Colonic mucosa (tissue), 4 donors: ENCODE data around the gene PNLIPRP2. TPM values are rescaled to one million over a fixed set of nuclear protein-coding genes. Genes with fewer than 3 reads are reported as not detected.

Experiments used
- DNase-seq: peaks from one replicate; pipeline ENCODE4 v3.0.0-alpha.2; 2020
- H3K27ac ChIP-seq: fragments of 200-600 bp; one replicate; pipeline ENCODE4 v1.8.0; 2021
- H3K27me3 ChIP-seq: fragments of 200-600 bp; one replicate; pipeline ENCODE4 v1.8.0; 2021
- H3K36me3 ChIP-seq: fragments of 200-600 bp; one replicate; pipeline ENCODE4 v1.8.0; 2021
- H3K4me1 ChIP-seq: fragments of 200-600 bp; one replicate; pipeline ENCODE4 v1.8.0; 2021; ENCODE audit warnings: mild to moderate bottlenecking
- H3K4me3 ChIP-seq: fragments of 200-600 bp; one replicate; pipeline ENCODE4 v1.8.0; 2021
- H3K9ac ChIP-seq, 2 donors: one replicate each; pipeline ENCODE4 v1.7.0; 2013; ENCODE audit warnings: control low read depth in 2 of 2, low read depth in 2 of 2, low read length in 2 of 2
- H3K9me3 ChIP-seq: fragments of 200-600 bp; one replicate; pipeline ENCODE4 v1.8.0; 2021
- intact Hi-C: fragments of 100-400 bp; cut with DNase I; formaldehyde crosslinking; loops from one replicate; pipeline ENCODE4 v1.14.1; 2022
- total RNA-seq, 2 donors: library from RNA; stranded (reverse); fragmentation: NEBNext Ultra II Directional in 1 of 2; extraction: Animal tissue kit (Norgen Biotek cat#: 25700) in 1 of 2; gene quantifications; one replicate each; pipeline ENCODE4 v1.2.1, GENCODE V29; 2021
- TF ChIP-seq, protein P1 (sequence below): fragments of 200-600 bp; IDR thresholded peaks from one replicate; pipeline ENCODE4 v1.8.0; 2022; ENCODE audit warnings: antibody characterized with exemption, mild to moderate bottlenecking
- donor health status: healthy.
- donor health status: DM: no; HTN: no; CAD: no.
- donor health status: DM: no; HTN: no; CAD: no.

The PNLIPRP2 gene
- total RNA-seq, 2 donors from 2014 or later, result 5.0 to 9.1 TPM

DNA sequence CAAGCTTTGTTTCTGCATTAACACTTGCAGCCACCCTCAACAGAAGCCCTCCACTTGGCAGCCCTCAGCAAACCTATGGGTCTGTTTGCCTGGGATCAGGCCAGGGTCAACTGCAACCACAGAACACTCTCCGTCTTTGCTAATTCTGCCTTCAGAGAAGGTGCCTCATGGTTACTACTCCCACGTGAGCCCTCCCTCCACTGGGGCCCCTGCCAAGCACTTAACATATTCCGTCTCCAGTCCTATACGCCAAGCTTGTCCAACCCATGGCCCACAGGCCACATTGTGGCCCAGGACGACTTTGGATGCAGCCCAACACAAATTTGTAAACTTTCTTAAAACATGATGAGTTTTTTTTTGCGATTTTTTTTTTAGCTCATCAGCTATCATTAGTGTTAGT is 66.9 kb downstream of the PNLIPRP2 start:
- H3K9me3 ChIP-seq, result no peaks in the 10 kb centered on the region
- H3K27me3 ChIP-seq, result no peaks in the 10 kb centered on the region
- DNase-seq, result no peak
- no peak overlapping the region for H3K4me3 ChIP-seq
- TF ChIP-seq, protein P1, sequence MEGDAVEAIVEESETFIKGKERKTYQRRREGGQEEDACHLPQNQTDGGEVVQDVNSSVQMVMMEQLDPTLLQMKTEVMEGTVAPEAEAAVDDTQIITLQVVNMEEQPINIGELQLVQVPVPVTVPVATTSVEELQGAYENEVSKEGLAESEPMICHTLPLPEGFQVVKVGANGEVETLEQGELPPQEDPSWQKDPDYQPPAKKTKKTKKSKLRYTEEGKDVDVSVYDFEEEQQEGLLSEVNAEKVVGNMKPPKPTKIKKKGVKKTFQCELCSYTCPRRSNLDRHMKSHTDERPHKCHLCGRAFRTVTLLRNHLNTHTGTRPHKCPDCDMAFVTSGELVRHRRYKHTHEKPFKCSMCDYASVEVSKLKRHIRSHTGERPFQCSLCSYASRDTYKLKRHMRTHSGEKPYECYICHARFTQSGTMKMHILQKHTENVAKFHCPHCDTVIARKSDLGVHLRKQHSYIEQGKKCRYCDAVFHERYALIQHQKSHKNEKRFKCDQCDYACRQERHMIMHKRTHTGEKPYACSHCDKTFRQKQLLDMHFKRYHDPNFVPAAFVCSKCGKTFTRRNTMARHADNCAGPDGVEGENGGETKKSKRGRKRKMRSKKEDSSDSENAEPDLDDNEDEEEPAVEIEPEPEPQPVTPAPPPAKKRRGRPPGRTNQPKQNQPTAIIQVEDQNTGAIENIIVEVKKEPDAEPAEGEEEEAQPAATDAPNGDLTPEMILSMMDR, result no peak
- no peaks in the 10 kb centered on the region for H3K4me1 ChIP-seq
- intact Hi-C loops, result no loop called here
- H3K27ac ChIP-seq, result no peak overlapping the region
- no peaks in the 10 kb centered on the region for H3K36me3 ChIP-seq
- H3K9ac ChIP-seq, result no peak overlapping the region

GRCh38 chr10:116688241-116688711 is 67.5 kb downstream of the PNLIPRP2 start:
- no peaks in the 10 kb centered on the region for H3K27me3 ChIP-seq
- H3K4me3 ChIP-seq, result no peak overlapping the region
- TF ChIP-seq, protein P1, result no peak
- H3K9me3 ChIP-seq, result no peaks in the 10 kb centered on the region
- intact Hi-C loops, result no loop called here
- no peak for DNase-seq
- no peak overlapping the region for H3K9ac ChIP-seq
- H3K36me3 ChIP-seq, result no peaks in the 10 kb centered on the region
- no peak overlapping the region for H3K27ac ChIP-seq
- H3K4me1 ChIP-seq, result no peaks in the 10 kb centered on the region

DNA sequence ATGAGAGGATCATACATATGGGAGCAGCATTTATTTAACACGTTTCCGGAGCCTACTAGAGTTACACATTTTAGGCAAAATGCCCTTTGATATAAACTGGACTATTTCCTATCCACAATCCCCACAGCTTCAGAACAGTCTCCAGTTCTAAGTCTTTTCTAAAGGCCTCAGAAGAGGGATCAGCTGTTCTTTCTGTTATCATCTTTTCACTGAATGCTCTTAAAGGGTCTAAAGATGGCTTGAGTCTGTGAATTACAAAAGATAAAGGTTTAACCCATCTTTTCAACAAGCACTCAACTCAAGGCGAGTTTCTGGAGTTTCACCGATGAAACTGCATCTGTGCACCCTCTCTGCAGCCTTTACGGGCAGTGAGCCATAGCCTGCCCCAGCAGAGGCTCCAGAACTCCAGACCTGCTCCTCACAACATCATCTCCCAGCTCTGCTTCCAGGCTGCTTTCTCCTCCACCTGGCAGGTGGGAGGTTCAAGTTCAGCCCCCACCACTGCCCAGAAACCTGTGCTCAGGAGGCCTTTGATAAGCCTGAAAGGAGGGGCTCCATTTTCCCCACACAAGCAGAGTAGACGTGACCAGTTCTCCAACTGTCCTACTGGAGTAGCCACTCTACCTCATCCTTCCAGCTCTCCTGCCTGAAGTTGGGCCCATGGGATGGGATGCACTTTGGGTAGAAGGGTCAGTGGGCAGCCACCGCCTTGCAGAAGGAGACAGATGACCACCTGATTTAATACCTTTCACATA is 68.2 kb downstream of the PNLIPRP2 start:
- Histone ChIP-seq H3K9ac (no peak overlapping the region), H3K9me3 (no peaks in the 10 kb centered on the region), H3K27me3 (no peaks in the 10 kb centered on the region), H3K36me3 (no peaks in the 10 kb centered on the region), H3K4me3 (no peak overlapping the region), H3K27ac (no peak overlapping the region), H3K4me1 (no peaks in the 10 kb centered on the region)
- DNase-seq, result no peak
- intact Hi-C loops, result no loop called here
- TF ChIP-seq, protein P1, result no peak

DNA sequence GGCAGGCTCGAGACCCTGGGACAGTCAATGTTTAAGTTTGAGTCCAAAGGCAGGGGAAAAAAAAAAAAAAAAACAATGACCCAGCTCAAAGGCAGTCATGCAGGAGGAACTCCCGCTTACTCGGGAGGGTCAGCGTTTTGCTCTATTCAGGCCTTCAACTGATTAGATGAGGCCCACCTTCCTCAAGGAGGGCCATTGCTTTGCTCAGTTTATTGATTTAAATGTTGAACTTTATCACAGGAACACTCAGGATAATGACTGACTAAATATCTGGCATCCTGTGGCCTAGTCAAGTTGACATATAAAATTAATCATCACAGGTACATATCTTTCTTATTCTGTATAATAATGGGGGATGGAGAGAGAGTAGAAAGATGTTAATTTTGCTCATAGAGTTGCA is 69.0 kb downstream of the PNLIPRP2 start:
- Histone ChIP-seq H3K9ac (no peak overlapping the region), H3K27me3 (no peaks in the 10 kb centered on the region), H3K36me3 (no peaks in the 10 kb centered on the region), H3K9me3 (no peaks in the 10 kb centered on the region), H3K4me1 (no peaks in the 10 kb centered on the region), H3K27ac (no peak overlapping the region), H3K4me3 (no peak overlapping the region)
- DNase-seq, result no peak
- intact Hi-C loops, result no loop called here
- TF ChIP-seq, protein P1, result no peak

GRCh38 chr10:116690356-116691322 is 69.9 kb downstream of the PNLIPRP2 start:
- no peak overlapping the region for H3K27ac ChIP-seq
- intact Hi-C loops, result no loop called here
- no peaks in the 10 kb centered on the region for H3K9me3 ChIP-seq
- H3K36me3 ChIP-seq, result no peaks in the 10 kb centered on the region
- no peak for DNase-seq
- H3K27me3 ChIP-seq, result no peaks in the 10 kb centered on the region
- H3K9ac ChIP-seq, result no peak overlapping the region
- TF ChIP-seq, protein P1, result no peak
- no peaks in the 10 kb centered on the region for H3K4me1 ChIP-seq
- no peak overlapping the region for H3K4me3 ChIP-seq
